Measurements from ENCODE around the gene PTPN4. TPM values are rescaled to one million over a fixed set of nuclear protein-coding genes. Genes with fewer than 3 reads are reported as not detected.
A peak's percentile ranks its signal among the peaks of the same experiment; 100 is the strongest.

Gene PTPN4
- total and polyA plus RNA-seq, 2 of the 13 experiments (the other 11 are each of a cell fraction or from before 2014, with no cell fraction given): 20.3 to 34.6 TPM

DNA sequence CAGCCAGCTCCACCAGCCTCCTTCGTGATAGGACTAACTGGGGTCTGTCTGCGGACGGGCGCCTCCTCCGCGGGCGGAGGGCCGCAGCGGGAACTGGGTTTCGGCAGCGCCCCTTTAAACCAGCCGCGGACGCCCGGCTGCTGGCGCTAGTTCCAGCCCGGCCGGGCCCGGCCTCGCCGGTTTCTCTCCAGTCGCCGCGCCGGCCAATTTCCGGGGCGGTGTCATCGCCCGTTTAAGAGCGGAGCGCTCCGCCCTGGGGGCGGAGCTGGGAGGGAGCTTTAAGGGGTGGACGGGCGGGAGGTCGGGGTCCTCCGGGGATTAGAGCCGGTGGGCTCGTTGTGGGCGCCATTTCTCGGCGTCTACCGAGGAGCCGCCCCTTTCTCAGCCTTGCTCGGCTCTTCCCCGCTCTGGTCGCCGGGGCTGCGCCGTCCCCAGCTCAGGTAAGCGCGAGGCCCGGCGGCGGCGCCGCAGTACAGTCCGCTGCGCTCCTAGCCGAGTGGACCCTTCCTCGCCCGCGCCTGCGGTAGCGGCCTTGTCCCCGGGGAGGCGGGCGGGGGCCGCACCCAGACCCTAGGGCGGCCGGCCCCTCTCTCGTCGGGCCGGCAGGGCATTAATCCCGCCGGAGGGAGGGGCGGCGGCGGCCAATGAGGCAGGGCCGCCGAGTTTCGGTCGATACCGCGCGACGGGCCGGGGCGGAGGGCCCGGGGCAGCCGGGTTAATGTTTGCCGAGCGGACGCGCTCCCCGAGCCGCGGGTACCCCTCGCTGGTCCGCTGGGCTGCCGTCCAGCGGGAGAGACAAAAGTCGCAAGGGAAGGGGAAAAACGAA, 253.3 kb downstream of the PTPN4 start, which contains the start of gene EPB41L5 (continued):
- TF ChIP-seq, protein P1, sequence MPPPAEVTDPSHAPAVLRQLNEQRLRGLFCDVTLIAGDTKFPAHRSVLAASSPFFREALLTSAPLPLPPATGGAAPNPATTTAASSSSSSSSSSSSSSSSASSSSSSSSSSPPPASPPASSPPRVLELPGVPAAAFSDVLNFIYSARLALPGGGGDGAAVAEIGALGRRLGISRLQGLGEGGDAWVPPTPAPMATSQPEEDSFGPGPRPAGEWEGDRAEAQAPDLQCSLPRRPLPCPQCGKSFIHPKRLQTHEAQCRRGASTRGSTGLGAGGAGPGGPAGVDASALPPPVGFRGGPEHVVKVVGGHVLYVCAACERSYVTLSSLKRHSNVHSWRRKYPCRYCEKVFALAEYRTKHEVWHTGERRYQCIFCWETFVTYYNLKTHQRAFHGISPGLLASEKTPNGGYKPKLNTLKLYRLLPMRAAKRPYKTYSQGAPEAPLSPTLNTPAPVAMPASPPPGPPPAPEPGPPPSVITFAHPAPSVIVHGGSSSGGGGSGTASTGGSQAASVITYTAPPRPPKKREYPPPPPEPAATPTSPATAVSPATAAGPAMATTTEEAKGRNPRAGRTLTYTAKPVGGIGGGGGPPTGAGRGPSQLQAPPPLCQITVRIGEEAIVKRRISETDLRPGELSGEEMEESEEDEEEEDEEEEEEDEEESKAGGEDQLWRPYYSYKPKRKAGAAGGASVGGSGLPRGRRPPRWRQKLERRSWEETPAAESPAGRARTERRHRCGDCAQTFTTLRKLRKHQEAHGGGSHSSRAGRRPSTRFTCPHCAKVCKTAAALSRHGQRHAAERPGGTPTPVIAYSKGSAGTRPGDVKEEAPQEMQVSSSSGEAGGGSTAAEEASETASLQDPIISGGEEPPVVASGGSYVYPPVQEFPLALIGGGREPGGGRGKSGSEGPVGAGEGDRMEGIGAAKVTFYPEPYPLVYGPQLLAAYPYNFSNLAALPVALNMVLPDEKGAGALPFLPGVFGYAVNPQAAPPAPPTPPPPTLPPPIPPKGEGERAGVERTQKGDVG (CRISPR knock-in tag; IDR thresholded peaks at IDR 0.05; ENCODE audit: borderline replicate concordance): peak; percentile 75; the same call in 1 of the 2 replicates
- no peak for TF ChIP-seq NCOA5 (CRISPR knock-in tag; IDR thresholded peaks at IDR 0.05)
- TF ChIP-seq POLR2AphosphoS5 (IDR thresholded peaks at IDR 0.05; ENCODE audit: low read depth, low read length): peak; percentile 96
- no peak for TF ChIP-seq NR2F2 (IDR thresholded peaks at IDR 0.05; ENCODE audit: borderline replicate concordance, low read depth)
- TF ChIP-seq ZFYVE20 (CRISPR knock-in tag; IDR thresholded peaks at IDR 0.05; ENCODE audit: borderline replicate concordance, low read depth): no peak
- no peak; the same call in 1 of the 2 replicates for TF ChIP-seq ZNF3 (CRISPR knock-in tag; IDR thresholded peaks at IDR 0.05)
- TF ChIP-seq, protein P2, sequence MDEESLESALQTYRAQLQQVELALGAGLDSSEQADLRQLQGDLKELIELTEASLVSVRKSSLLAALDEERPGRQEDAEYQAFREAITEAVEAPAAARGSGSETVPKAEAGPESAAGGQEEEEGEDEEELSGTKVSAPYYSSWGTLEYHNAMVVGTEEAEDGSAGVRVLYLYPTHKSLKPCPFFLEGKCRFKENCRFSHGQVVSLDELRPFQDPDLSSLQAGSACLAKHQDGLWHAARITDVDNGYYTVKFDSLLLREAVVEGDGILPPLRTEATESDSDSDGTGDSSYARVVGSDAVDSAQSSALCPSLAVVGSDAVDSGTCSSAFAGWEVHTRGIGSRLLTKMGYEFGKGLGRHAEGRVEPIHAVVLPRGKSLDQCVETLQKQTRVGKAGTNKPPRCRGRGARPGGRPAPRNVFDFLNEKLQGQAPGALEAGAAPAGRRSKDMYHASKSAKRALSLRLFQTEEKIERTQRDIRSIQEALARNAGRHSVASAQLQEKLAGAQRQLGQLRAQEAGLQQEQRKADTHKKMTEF (CRISPR knock-in tag; IDR thresholded peaks at IDR 0.05): peak; percentile 97
- peak; percentile 97 for TF ChIP-seq ARNT2 (CRISPR knock-in tag; IDR thresholded peaks at IDR 0.05; ENCODE audit: low read depth)
- peak; percentile 96 for TF ChIP-seq BORCS8-MEF2B (CRISPR knock-in tag; IDR thresholded peaks at IDR 0.05)
- TF ChIP-seq, protein P3, sequence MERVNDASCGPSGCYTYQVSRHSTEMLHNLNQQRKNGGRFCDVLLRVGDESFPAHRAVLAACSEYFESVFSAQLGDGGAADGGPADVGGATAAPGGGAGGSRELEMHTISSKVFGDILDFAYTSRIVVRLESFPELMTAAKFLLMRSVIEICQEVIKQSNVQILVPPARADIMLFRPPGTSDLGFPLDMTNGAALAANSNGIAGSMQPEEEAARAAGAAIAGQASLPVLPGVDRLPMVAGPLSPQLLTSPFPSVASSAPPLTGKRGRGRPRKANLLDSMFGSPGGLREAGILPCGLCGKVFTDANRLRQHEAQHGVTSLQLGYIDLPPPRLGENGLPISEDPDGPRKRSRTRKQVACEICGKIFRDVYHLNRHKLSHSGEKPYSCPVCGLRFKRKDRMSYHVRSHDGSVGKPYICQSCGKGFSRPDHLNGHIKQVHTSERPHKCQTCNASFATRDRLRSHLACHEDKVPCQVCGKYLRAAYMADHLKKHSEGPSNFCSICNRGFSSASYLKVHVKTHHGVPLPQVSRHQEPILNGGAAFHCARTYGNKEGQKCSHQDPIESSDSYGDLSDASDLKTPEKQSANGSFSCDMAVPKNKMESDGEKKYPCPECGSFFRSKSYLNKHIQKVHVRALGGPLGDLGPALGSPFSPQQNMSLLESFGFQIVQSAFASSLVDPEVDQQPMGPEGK (CRISPR knock-in tag; IDR thresholded peaks at IDR 0.05): peak; percentile 94
- TF ChIP-seq SKI (IDR thresholded peaks at IDR 0.05; ENCODE audit: partially characterized antibody): peak; percentile 97
- TF ChIP-seq EHMT2 (IDR thresholded peaks at IDR 0.05; ENCODE audit: borderline replicate concordance, low read depth, low read length): no peak
- peak; percentile 82 for TF ChIP-seq SALL1 (CRISPR knock-in tag; IDR thresholded peaks at IDR 0.05)
- TF ChIP-seq KDM2A (CRISPR knock-in tag; IDR thresholded peaks at IDR 0.05; ENCODE audit: borderline replicate concordance, low read depth): peak; percentile 74
- TF ChIP-seq HNRNPH1 (optimal IDR thresholded peaks at IDR 0.05; ENCODE audit: low read depth, low read length): peak; percentile 84
- no peak; the same call in 1 of the 2 replicates for TF ChIP-seq ZNF136 (CRISPR knock-in tag; IDR thresholded peaks at IDR 0.05; ENCODE audit: low read depth)
- TF ChIP-seq, protein P4, sequence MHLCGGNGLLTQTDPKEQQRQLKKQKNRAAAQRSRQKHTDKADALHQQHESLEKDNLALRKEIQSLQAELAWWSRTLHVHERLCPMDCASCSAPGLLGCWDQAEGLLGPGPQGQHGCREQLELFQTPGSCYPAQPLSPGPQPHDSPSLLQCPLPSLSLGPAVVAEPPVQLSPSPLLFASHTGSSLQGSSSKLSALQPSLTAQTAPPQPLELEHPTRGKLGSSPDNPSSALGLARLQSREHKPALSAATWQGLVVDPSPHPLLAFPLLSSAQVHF (CRISPR knock-in tag; IDR thresholded peaks at IDR 0.05): peak; percentile 76; the same call in 1 of the 2 replicates
- peak; percentile 21; the same call in 1 of the 2 replicates for TF ChIP-seq STAT5B (CRISPR knock-in tag; IDR thresholded peaks at IDR 0.05)

All from HepG2 (cell line).